Peyer's patch (tissue), 4 donors: ENCODE data around the gene FAM107B.

Experiments
- CTCF ChIP-seq, 6 experiments: fragments of 450-650 bp in 4 of 6; fragments of 200-600 bp in 2 of 6; sonication (generic) in 1 of 6; IDR thresholded peaks; one replicate each; pipeline ENCODE4 v1.5.1; 2017 to 2019; ENCODE audit warnings: antibody characterized with exemption in 6 of 6, mild to moderate bottlenecking in 3 of 6, moderate library complexity in 1 of 6
- POLR2A ChIP-seq, 2 donors: fragments of 450-650 bp; IDR thresholded peaks; one replicate each; pipeline ENCODE4 v1.5.1; 2017; ENCODE audit warnings: antibody characterized with exemption in 2 of 2, mild to moderate bottlenecking in 2 of 2, moderate library complexity in 2 of 2

DNA sequence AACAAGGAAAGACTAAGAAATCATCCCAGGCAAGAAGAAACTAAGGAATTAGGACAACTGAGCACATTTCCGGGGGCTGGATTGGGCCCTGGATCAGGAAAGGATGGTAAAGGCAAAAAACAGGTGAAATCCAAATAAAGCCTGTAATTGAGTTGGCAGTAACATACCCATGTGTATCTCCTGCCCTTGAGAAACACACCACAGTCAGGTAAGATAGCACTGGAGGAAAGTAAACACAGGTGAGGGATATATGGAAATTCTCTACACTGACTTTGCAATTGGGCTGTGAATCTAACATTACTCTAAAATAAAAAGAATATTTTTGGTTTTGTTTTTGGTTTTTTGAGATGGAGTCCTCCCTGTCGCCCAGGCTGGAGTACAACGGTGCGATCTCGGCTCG lies 303.8 kb downstream of the FAM107B start:
- TF ChIP-seq CTCF (IDR thresholded peaks at IDR 0.05): no peak
- no peak for TF ChIP-seq POLR2A (IDR thresholded peaks at IDR 0.05)
